Adrenal gland (tissue), 12 donors: ENCODE measurements around the gene EXD3. TPM values are rescaled to one million over a fixed set of nuclear protein-coding genes. Genes with fewer than 3 reads are reported as not detected.
A peak's percentile ranks its signal among the peaks of the same experiment; 100 is the strongest.

ENCODE experiments used
- DNase-seq, 7 donors: peaks; one replicate each; pipeline ENCODE4 v3.0.0-alpha.2; 2019 to 2020
- H3K27ac ChIP-seq, 5 donors: fragments of 200-600 bp; sonication (generic) in 4 of 5; 1 replicate in 3 of 5; 2 replicates in 2 of 5; pipeline versions ENCODE4 v1.5.1 to v1.8.0; 2016 to 2020; ENCODE audit warnings: mild to moderate bottlenecking in 1 of 5
- H3K27me3 ChIP-seq: fragments of 200-600 bp; 2 replicates; pipeline ENCODE4 v1.8.0; 2021
- H3K36me3 ChIP-seq, 2 donors: fragments of 200-600 bp; replicated peaks in 1 of 2; 1 replicate in 1 of 2; 2 replicates in 1 of 2; pipeline versions ENCODE4 v1.5.1 to v1.8.0; 2018 to 2022
- H3K4me1 ChIP-seq, 2 donors: fragments of 200-600 bp; replicated peaks in 1 of 2; 1 replicate in 1 of 2; 2 replicates in 1 of 2; pipeline versions ENCODE4 v1.5.1 to v1.8.0; 2018 to 2021
- H3K4me3 ChIP-seq, 4 donors: fragments of 200-600 bp; sonication (generic) in 3 of 4; one replicate each; pipeline ENCODE4 v1.5.1; 2016 to 2018
- H3K9me3 ChIP-seq, 3 donors: fragments of 200-600 bp; sonication (generic) in 1 of 3; replicated peaks in 1 of 3; 1 replicate in 2 of 3; 2 replicates in 1 of 3; pipeline versions ENCODE4 v1.5.1 to v1.8.0; 2016 to 2021
- CTCF ChIP-seq, 6 experiments: fragments of 450-650 bp in 4 of 6; fragments of 200-600 bp in 2 of 6; sonication (generic) in 1 of 6; IDR thresholded peaks; 1 replicate in 5 of 6; 2 replicates in 1 of 6; pipeline versions ENCODE4 v1.5.1 to v1.8.0; 2016 to 2021; ENCODE audit warnings: antibody characterized with exemption in 6 of 6, mild to moderate bottlenecking in 2 of 6, moderate library complexity in 1 of 6
- POLR2A ChIP-seq, 2 donors: fragments of 450-650 bp; IDR thresholded peaks; one replicate each; pipeline ENCODE4 v1.6.1; 2017; ENCODE audit warnings: antibody characterized with exemption in 2 of 2, mild to moderate bottlenecking in 2 of 2, moderate library complexity in 1 of 2
- WGBS, 4 donors: extraction: QIAGEN DNeasy Blood & Tissue Kit in 2 of 4; methylation state at CpG; one replicate each; pipeline versions ENCODE4 v1.1.5 to v1.1.7; 2013 to 2017; 5-methylcytosine and 5-hydroxymethylcytosine counted together
- intact Hi-C, 2 donors: fragments of 100-400 bp; cut with DNase I; formaldehyde crosslinking; loops; one replicate each; pipeline versions ENCODE4 v1.14.1 to v1.15.0; 2022 to 2023
- polyA plus RNA-seq, 3 donors: library from polyadenylated mRNA; stranded (reverse); fragments of 200-250 nt in 2 of 3; fragments of 350-450 nt in 1 of 3; fragmentation: Illumina TruSeq in 1 of 3; extraction: RNeasy Lipid Tissue Mini Kit (QIAGEN cat#74804) in 1 of 3; gene quantifications; one replicate each; pipeline ENCODE4 v1.2.3, GENCODE V29; 2013 to 2014
- total RNA-seq, 9 donors: library from RNA; depleted of rRNA in 4 of 9; stranded (reverse); fragments of >200 nt in 4 of 9; fragments of 120-200 nt in 1 of 9; fragmentation: NEBNext Ultra II Directional in 1 of 9; extraction: Animal tissue kit (Norgen Biotek cat#: 25700) in 1 of 9; gene quantifications; one replicate each; pipeline versions ENCODE4 v1.1.0 to v1.2.4, GENCODE V29; 2013 to 2023
- donor health status: healthy with polysubstance abuse.
- donor health status: Bipolar disorder and iron deficiency.
- donor health status: DM: yes; HTN: yes; CAD: no.
- donor health status: DM: no; HTN: no; CAD: no.
- donor health status: DM: no; HTN: no; CAD: no.
- donor health status: DM: yes; HTN: yes; CAD: no.

Gene EXD3
- total and polyA plus RNA-seq, 12 donors, result 1.2 to 111 (median 23.9) TPM

GRCh38 chr9:137427454-137428310 is 4.7 kb upstream of the EXD3 start:
- DNase-seq, result no peak

GRCh38 chr9:137426018-137426681 is 3.2 kb upstream of the EXD3 start:
- H3K4me1 ChIP-seq, result peaks cover 0 to 19% of the 10 kb centered on the region in 2 donors
- H3K27ac ChIP-seq, result no peak overlapping the region
- peak in 1 of 7 donors; percentile 35 for DNase-seq
- no peaks in the 10 kb centered on the region for H3K27me3 ChIP-seq
- 81 to 90% (median 82%) methylated on average over 8 to 18 of the region's 18 CpGs for WGBS, 4 donors
- TF ChIP-seq POLR2A (IDR thresholded peaks at IDR 0.05) (no peak), CTCF (IDR thresholded peaks at IDR 0.05) (no peak)
- no peaks in the 10 kb centered on the region for H3K9me3 ChIP-seq
- intact Hi-C loops, result no loop called here
- no peak overlapping the region for H3K4me3 ChIP-seq
- H3K36me3 ChIP-seq, result no peaks in the 10 kb centered on the region

More at GRCh38 chr9:137427454-137428310, 4.7 kb upstream of the EXD3 start:
- no peaks in the 10 kb centered on the region for H3K27me3 ChIP-seq
- H3K27ac ChIP-seq, result no peak overlapping the region
- H3K4me3 ChIP-seq, result no peak overlapping the region
- H3K4me1 ChIP-seq, result peaks cover 0 to 8% of the 10 kb centered on the region in 2 donors
- TF ChIP-seq CTCF (IDR thresholded peaks at IDR 0.05), result no peak
- no peak for TF ChIP-seq POLR2A (IDR thresholded peaks at IDR 0.05)
- 85 to 92% (median 87%) methylated on average over 11 to 27 of the region's 27 CpGs for WGBS, 4 donors
- H3K36me3 ChIP-seq, result no peaks in the 10 kb centered on the region
- no peaks in the 10 kb centered on the region for H3K9me3 ChIP-seq
- intact Hi-C loops, result no loop called here

- no peaks in the 10 kb centered on the region for H3K27me3 ChIP-seq
- WGBS, 4 donors, result 7 to 49% (median 15%) methylated on average over 10 to 77 of the region's 77 CpGs
- peaks cover 0 to 19% of the 10 kb centered on the region in 2 donors for H3K4me1 ChIP-seq
- H3K27ac ChIP-seq, result peak overlapping the region in 4 of 5 donors; percentile 18 to 84 (median 62)
- no peaks in the 10 kb centered on the region for H3K36me3 ChIP-seq
- intact Hi-C loops, result loop anchor here in 1 of 2 donors (2.0 kb wide), 1 partner anchor 21 kb away; no protein-coding TSS in a partner anchor
- TF ChIP-seq POLR2A (IDR thresholded peaks at IDR 0.05), result no peak
- peak in 1 of 6 experiments; percentile 47 for TF ChIP-seq CTCF (IDR thresholded peaks at IDR 0.05)
- peak in 4 of 7 donors; percentile 53 to 72 (median 70) for DNase-seq
- no peaks in the 10 kb centered on the region for H3K9me3 ChIP-seq
- peak overlapping the region in 3 of 4 donors; percentile 13 to 98 (median 73) for H3K4me3 ChIP-seq
Observed at GRCh38 chr9:137423514-137424291, 741 bp upstream of the EXD3 start.
